Neutrophil (primary cell): ENCODE measurements around the gene CAMK2B.

Experiments
- H3K27ac ChIP-seq: fragments of 200-600 bp; sonication (generic); 2 replicates; pipeline ENCODE4 v1.5.1; 2016; ENCODE audit warnings: mild to moderate bottlenecking, moderate library complexity
- H3K27me3 ChIP-seq: fragments of 200-600 bp; sonication (generic); 2 replicates; pipeline ENCODE4 v1.6.0; 2016; ENCODE audit warnings: mild to moderate bottlenecking
- H3K36me3 ChIP-seq: fragments of 200-600 bp; sonication (generic); 2 replicates; pipeline ENCODE4 v1.5.1; 2017
- H3K4me1 ChIP-seq, 2 experiments: fragments of 200-600 bp in 1 of 2; sonication (generic) in 1 of 2; 1 replicate in 1 of 2; 2 replicates in 1 of 2; pipeline versions ENCODE4 v1.5.1 to v1.6.1; 2013 to 2016; ENCODE audit warnings: low read depth in 1 of 2, low read length in 1 of 2, mild to moderate bottlenecking in 1 of 2, moderate library complexity in 1 of 2; ENCODE audit not compliant: control insufficient read depth in 1 of 2, insufficient read depth in 1 of 2
- H3K4me3 ChIP-seq, 2 experiments: fragments of 200-600 bp in 1 of 2; sonication (generic) in 1 of 2; 1 replicate in 1 of 2; 2 replicates in 1 of 2; pipeline ENCODE4 v1.5.1; 2013 to 2016; ENCODE audit warnings: low read depth in 1 of 2, low read length in 1 of 2, mild to moderate bottlenecking in 1 of 2, moderate library complexity in 1 of 2
- H3K9me3 ChIP-seq: fragments of 200-600 bp; sonication (generic); 2 replicates; pipeline ENCODE4 v1.5.1; 2016
- CTCF ChIP-seq: fragments of 200-600 bp; sonication (generic); IDR thresholded peaks from 2 replicates; pipeline ENCODE4 v1.5.1; 2016; ENCODE audit warnings: antibody characterized with exemption

The CAMK2B gene

GRCh38 chr7:44232396-44232795 lies 93.0 kb downstream of the CAMK2B start:
- no peak overlapping the region for H3K27ac ChIP-seq
- TF ChIP-seq CTCF = no peak
- no peaks in the 10 kb centered on the region for H3K9me3 ChIP-seq
- no peaks in the 10 kb centered on the region for H3K36me3 ChIP-seq
- no peaks in the 10 kb centered on the region for H3K4me1 ChIP-seq
- H3K27me3 ChIP-seq = no peaks in the 10 kb centered on the region
- H3K4me3 ChIP-seq = no peak overlapping the region

GRCh38 chr7:44231088-44231487 lies 94.3 kb downstream of the CAMK2B start:
- Histone ChIP-seq H3K9me3 (no peaks in the 10 kb centered on the region), H3K4me1 (no peaks in the 10 kb centered on the region), H3K36me3 (no peaks in the 10 kb centered on the region), H3K4me3 (no peak overlapping the region), H3K27ac (no peak overlapping the region), H3K27me3 (peaks cover 3% of the 10 kb centered on the region)
- TF ChIP-seq CTCF = no peak

- H3K4me3 ChIP-seq = no peak overlapping the region
- H3K27ac ChIP-seq = no peak overlapping the region
- no peaks in the 10 kb centered on the region for H3K4me1 ChIP-seq
- peaks cover 3% of the 10 kb centered on the region for H3K27me3 ChIP-seq
- no peak for TF ChIP-seq CTCF
- no peaks in the 10 kb centered on the region for H3K9me3 ChIP-seq
- no peaks in the 10 kb centered on the region for H3K36me3 ChIP-seq
These were observed 95.1 kb downstream of the CAMK2B start for GRCh38 chr7:44230286-44230685.

GRCh38 chr7:44229546-44230105 lies 95.8 kb downstream of the CAMK2B start:
- TF ChIP-seq CTCF = no peak
- H3K4me1 ChIP-seq = no peaks in the 10 kb centered on the region
- H3K27me3 ChIP-seq = peaks cover 3% of the 10 kb centered on the region
- no peaks in the 10 kb centered on the region for H3K36me3 ChIP-seq
- no peaks in the 10 kb centered on the region for H3K9me3 ChIP-seq
- H3K4me3 ChIP-seq = no peak overlapping the region
- H3K27ac ChIP-seq = no peak overlapping the region

GRCh38 chr7:44228571-44229350 lies 96.6 kb downstream of the CAMK2B start:
- Histone ChIP-seq H3K4me3 (no peak overlapping the region), H3K9me3 (no peaks in the 10 kb centered on the region), H3K4me1 (no peaks in the 10 kb centered on the region), H3K27ac (no peak overlapping the region), H3K36me3 (no peaks in the 10 kb centered on the region), H3K27me3 (peaks cover 3% of the 10 kb centered on the region)
- TF ChIP-seq CTCF = no peak
